HepG2 (cell line): Measurements from ENCODE around the gene SUMO4. TPM values are rescaled to one million over a fixed set of nuclear protein-coding genes. Genes with fewer than 3 reads are reported as not detected.
A peak's percentile ranks its signal among the peaks of the same experiment; 100 is the strongest.

Experiments
- ATAC-seq: fragments of 200-7000 bp; cut with Tn5 transposase; 3 replicates; pipeline ENCODE4 v1.9.1; 2020; ENCODE audit warnings: mild to moderate bottlenecking, moderate library complexity
- BruUV-seq: library from RNA; stranded (reverse); fragments of 400-500 nt; replicated peaks from 2 replicates; lab custom pipeline; 2021; lab: Mats Ljungman, UMichigan
- CTCF ChIA-PET: fragments of 300-600 bp; formaldehyde crosslinking; extraction: SDS; loops from one replicate; lab custom pipeline; 2021; ENCODE audit warnings: low total read pairs, inconsistent platforms, low intra/inter-chr PET ratio; lab: Yijun Ruan, JAX
- POLR2A ChIA-PET: fragments of 350-600 bp; sonication (Branson Sonifier 250); formaldehyde crosslinking; loops from one replicate; lab custom pipeline; 2020; ENCODE audit warnings: antibody characterized with exemption, inconsistent platforms; lab: Yijun Ruan, JAX
- DNase-seq: peaks from one replicate; pipeline ENCODE4 v3.0.0-alpha.2; 2015; ENCODE audit warnings: low spot score
- FAIRE-seq: peaks from 3 replicates; lab custom pipeline; 2011; peaks lifted over from hg19 to GRCh38; lab: Jason Lieb, UNC
- H2AFZ ChIP-seq: one replicate; pipeline ENCODE4 v1.6.1; 2011; ENCODE audit warnings: low read length, inconsistent platforms
- H3K27ac ChIP-seq: fragments of 300-600 bp; 3 replicates; pipeline ENCODE4 v1.8.0; 2011; ENCODE audit warnings: mixed run types, mild to moderate bottlenecking, mixed read lengths, low read length, inconsistent platforms; ENCODE audit not compliant: insufficient read depth; ENCODE audit errors: extremely low read length
- H3K27me3 ChIP-seq, 2 experiments: fragments of 200-600 bp in 1 of 2; 2 replicates in 1 of 2; 3 replicates in 1 of 2; pipeline versions ENCODE4 v1.6.0 to v1.8.0; 2011; ENCODE audit warnings: low read length in 2 of 2, mild to moderate bottlenecking in 2 of 2, moderate library complexity in 2 of 2, inconsistent platforms in 1 of 2; ENCODE audit not compliant: insufficient read depth in 2 of 2, control insufficient read depth in 1 of 2
- H3K36me3 ChIP-seq, 2 experiments: fragments of 200-600 bp in 1 of 2; replicated peaks in 1 of 2; 2 replicates in 1 of 2; 3 replicates in 1 of 2; pipeline versions ENCODE4 v1.5.1 to v1.8.0; 2011; ENCODE audit warnings: low read length in 2 of 2, inconsistent platforms in 1 of 2; ENCODE audit not compliant: insufficient read depth in 2 of 2, control insufficient read depth in 1 of 2
- H3K4me1 ChIP-seq: 2 replicates; pipeline ENCODE4 v1.5.1; 2012; ENCODE audit warnings: low read length, inconsistent platforms; ENCODE audit not compliant: insufficient read depth
- H3K4me2 ChIP-seq: 2 replicates; pipeline ENCODE4 v1.6.0; 2011; ENCODE audit warnings: low read depth, low read length, inconsistent platforms
- H3K4me3 ChIP-seq, 3 experiments: fragments of 200-600 bp in 1 of 3; sonication (generic), shearing (Covaris generic) in 1 of 3; replicated peaks in 1 of 3; 2 replicates each; pipeline ENCODE4 v1.5.1; 2011 to 2016; ENCODE audit warnings: low read length in 3 of 3, inconsistent platforms in 2 of 3, low read depth in 2 of 3, mild to moderate bottlenecking in 2 of 3, control low read depth in 1 of 3, mixed read lengths in 1 of 3; ENCODE audit not compliant: insufficient read depth in 1 of 3
- H3K79me2 ChIP-seq: one replicate; pipeline ENCODE4 v1.6.1; 2011; ENCODE audit warnings: low read length, inconsistent platforms; ENCODE audit not compliant: insufficient read depth
- H3K9ac ChIP-seq: 2 replicates; pipeline ENCODE4 v1.6.0; 2011; ENCODE audit warnings: mild to moderate bottlenecking, low read depth, low read length, inconsistent platforms; ENCODE audit not compliant: insufficient read depth
- H3K9me3 ChIP-seq: 2 replicates; pipeline ENCODE4 v1.5.1; 2012; ENCODE audit warnings: mild to moderate bottlenecking, low read length
- H4K20me1 ChIP-seq: 2 replicates; pipeline ENCODE4 v1.6.0; 2011; ENCODE audit warnings: inconsistent platforms, mild to moderate bottlenecking, low read length, moderate library complexity; ENCODE audit not compliant: insufficient read depth
- CCAR2 ChIP-seq: fragments of 200-400 bp; formaldehyde crosslinking; optimal IDR thresholded peaks from 2 replicates; pipeline ENCODE3; 2018; ENCODE audit warnings: low read depth, mild to moderate bottlenecking, low read length, moderate library complexity
- CREB3 ChIP-seq: sonication (generic); formaldehyde crosslinking; IDR thresholded peaks from 2 replicates; pipeline ENCODE4 v1.5.0; 2020; ENCODE audit warnings: missing genetic modification reagents
- ZNF121 ChIP-seq: sonication (generic); formaldehyde crosslinking; IDR thresholded peaks from 2 replicates; pipeline ENCODE4 v1.5.0; 2020; ENCODE audit warnings: mild to moderate bottlenecking, missing genetic modification reagents
- WGBS: methylation state at CpG from one replicate; pipeline ENCODE4 v1.1.6; 2017; ENCODE audit warnings: low lambda C conversion rate; 5-methylcytosine and 5-hydroxymethylcytosine counted together
- in situ Hi-C: cut with HindIII; loops from 2 replicates; pipeline ENCODE4 v1.10.0; 2017; ENCODE audit warnings: low pct_unique_long_range_greater_than_20kb; ENCODE audit not compliant: extremely low pct_ligation_motif_present
- intact Hi-C: fragments of 100-400 bp; cut with micrococcal nuclease; formaldehyde crosslinking; loops from one replicate; pipeline ENCODE4 v1.10.0; 2022; ENCODE audit not compliant: unreplicated experiment
- polyA plus RNA-seq, 8 experiments: library from polyadenylated mRNA; depleted of rRNA in 3 of 8; stranded (reverse) in 7 of 8; unstranded in 1 of 8; fragments of >200 nt; fragmentation: Illumina TruSeq in 4 of 8; extraction: Trizol in 4 of 8; gene quantifications; 2 replicates each; pipeline versions ENCODE4 v1.2.1 to v1.2.3, GENCODE V29; 2011 to 2016; ENCODE audit warnings: low read depth in 4 of 8, missing spikeins in 1 of 8, mixed read lengths in 1 of 8; ENCODE audit not compliant: insufficient read depth in 1 of 8
- total RNA-seq, 5 experiments: library from RNA; depleted of rRNA; stranded (reverse); fragments of >200 nt; fragmentation: Illumina TruSeq; extraction: Trizol; gene quantifications; 2 replicates each; pipeline ENCODE4 v1.2.3, GENCODE V29; 2016; ENCODE audit warnings: low read depth in 1 of 5

SUMO4 gene
- total and polyA plus RNA-seq, 2 of the 13 experiments (the other 11 are each of a cell fraction or from before 2014, with no cell fraction given), result 0.22 to 1.2 TPM

GRCh38 chr6:149373511-149373910, 26.6 kb upstream of the SUMO4 start:
- TF ChIP-seq CREB3, result no peak
- FAIRE-seq (no peak), DNase-seq (no peak), ATAC-seq (no peak)
- Histone ChIP-seq H3K27ac (no peak overlapping the region), H3K27me3 (no peaks in the 10 kb centered on the region), H3K4me3 (no peak overlapping the region), H3K9me3 (no peaks in the 10 kb centered on the region), H3K36me3 (peaks cover 14 to 30% of the 10 kb centered on the region in 2 experiments; a peak in 4 of 5 replicates), H4K20me1 (no peaks in the 10 kb centered on the region), H2AFZ (no peak overlapping the region), H3K9ac (no peak overlapping the region), H3K4me2 (no peak overlapping the region), H3K4me1 (peaks cover 5% of the 10 kb centered on the region; the same call in 1 of the 2 replicates), H3K79me2 (peaks cover 4% of the 10 kb centered on the region)
- ChIA-PET POLR2A (no interaction called here), CTCF (no interaction called here)
- no TSS peak for BruUV-seq
- intact Hi-C loops (no loop called here), in situ Hi-C loops (no loop called here)
- WGBS, result over 99% methylated on average over 2 of the region's 2 CpGs

- FAIRE-seq (no peak), DNase-seq (no peak), ATAC-seq (no peak)
- Histone ChIP-seq H2AFZ (no peak overlapping the region), H3K9ac (no peak overlapping the region), H3K4me1 (no peaks in the 10 kb centered on the region), H3K9me3 (no peaks in the 10 kb centered on the region), H3K4me3 (no peak overlapping the region), H3K36me3 (peaks cover 21 to 42% of the 10 kb centered on the region in 2 experiments), H3K4me2 (no peak overlapping the region), H4K20me1 (no peaks in the 10 kb centered on the region), H3K27ac (no peak overlapping the region), H3K27me3 (no peaks in the 10 kb centered on the region), H3K79me2 (no peaks in the 10 kb centered on the region)
- CTCF ChIA-PET, result no interaction called here
- BruUV-seq, result no TSS peak
- TF ChIP-seq ZNF121 (CRISPR knock-in tag), result peak; percentile 85
- no peak for TF ChIP-seq CCAR2
- POLR2A ChIA-PET, result no interaction called here
- intact Hi-C loops (no loop called here), in situ Hi-C loops (no loop called here)
- 97% methylated on average over 3 of the region's 3 CpGs for WGBS
Measured at GRCh38 chr6:149379977-149380376, 20.1 kb upstream of the SUMO4 start.
